Skeletal muscle tissue (tissue), 5 donors: ENCODE data around the gene PTPMT1. TPM values are rescaled to one million over a fixed set of nuclear protein-coding genes. Genes with fewer than 3 reads are reported as not detected.

ENCODE experiments used
- H3K27ac ChIP-seq: one replicate; pipeline ENCODE4 v1.7.0; 2013; ENCODE audit warnings: mild to moderate bottlenecking, low read depth, low read length, inconsistent platforms
- H3K27me3 ChIP-seq, 3 donors: one replicate each; pipeline ENCODE4 v1.7.0; 2013; ENCODE audit warnings: low read length in 3 of 3; ENCODE audit not compliant: control insufficient read depth in 3 of 3, insufficient read depth in 3 of 3
- H3K36me3 ChIP-seq, 3 donors: one replicate each; pipeline ENCODE4 v1.7.0; 2013; ENCODE audit warnings: low read length in 3 of 3; ENCODE audit not compliant: control insufficient read depth in 3 of 3, insufficient read depth in 3 of 3
- H3K4me1 ChIP-seq, 3 donors: one replicate each; pipeline ENCODE4 v1.7.0; 2013; ENCODE audit warnings: low read length in 3 of 3, mild to moderate bottlenecking in 3 of 3; ENCODE audit not compliant: control insufficient read depth in 3 of 3, insufficient read depth in 3 of 3
- H3K4me3 ChIP-seq, 3 donors: one replicate each; pipeline ENCODE4 v1.7.0; 2013; ENCODE audit warnings: low read length in 3 of 3
- H3K9ac ChIP-seq, 3 donors: one replicate each; pipeline ENCODE4 v1.7.0; 2013; ENCODE audit warnings: low read length in 3 of 3, mild to moderate bottlenecking in 3 of 3, moderate library complexity in 2 of 3, low read depth in 1 of 3
- H3K9me3 ChIP-seq, 3 donors: one replicate each; pipeline ENCODE4 v1.7.0; 2013; ENCODE audit warnings: low read length in 3 of 3; ENCODE audit not compliant: control insufficient read depth in 3 of 3
- small RNA-seq: library from RNA; depleted of rRNA; stranded (forward); fragments of <200 nt; gene quantifications from one replicate; pipeline ENCODE3, GENCODE V24; 2014
- total RNA-seq: library from RNA; depleted of rRNA; stranded (reverse); fragments of >200 nt; gene quantifications from one replicate; pipeline ENCODE4 v1.2.3, GENCODE V29; 2014
- donor health status: Osteomylitis.

The PTPMT1 gene
- total RNA-seq, 1 donor from 2014 or later: 18.8 TPM

DNA sequence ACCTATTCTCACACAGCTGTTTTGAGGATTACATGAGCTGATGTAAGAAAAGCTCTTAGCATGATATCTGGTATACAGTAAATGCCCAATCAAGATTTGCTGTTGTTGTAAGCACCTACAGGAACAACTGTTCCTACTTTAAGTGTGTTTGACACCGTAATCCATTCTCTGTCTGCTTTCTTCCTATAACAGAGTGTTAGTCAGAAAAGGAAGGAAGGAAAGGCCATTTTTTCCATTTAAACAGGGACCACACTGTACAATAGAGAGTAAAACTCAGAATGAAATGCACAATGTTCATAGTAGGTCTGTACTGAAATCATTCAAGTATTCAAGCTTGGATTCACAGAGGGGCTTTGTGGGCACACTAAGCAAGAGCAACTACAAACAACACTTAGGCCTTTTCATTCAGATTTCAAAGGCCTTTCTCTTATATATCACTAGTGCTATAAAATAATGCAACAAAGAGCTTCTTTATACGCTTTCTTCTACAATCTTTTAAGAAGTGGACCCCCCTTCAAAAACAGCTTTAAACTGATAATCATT is 55.5 kb downstream of the PTPMT1 start:
- Histone ChIP-seq H3K9ac (no peak overlapping the region), H3K4me1 (no peaks in the 10 kb centered on the region), H3K36me3 (peaks cover 29 to 55% (median 51%) of the 10 kb centered on the region in 3 donors), H3K4me3 (no peak overlapping the region), H3K27ac (no peak overlapping the region), H3K9me3 (no peaks in the 10 kb centered on the region), H3K27me3 (no peaks in the 10 kb centered on the region)

Small RNA genes within 50 kb of the gene (small RNA-seq; reads per million reads assigned to genes)
- gene RN7SL652P (not detected), gene RNU5E-10P (0.21 reads per million)

Other genes starting within 250 kb of the PTPMT1 start
- gene MYBPC3, start 212.9 kb upstream of the PTPMT1 start, total RNA-seq: 1.6 TPM
- 2.6 TPM for gene SPI1, start 187.1 kb upstream of the PTPMT1 start, total RNA-seq
- gene SLC39A13, start 157.0 kb upstream of the PTPMT1 start, total RNA-seq: 16.7 TPM
- gene PSMC3, start 139.2 kb upstream of the PTPMT1 start, total RNA-seq: 146 TPM
- gene RAPSN, start 116.5 kb upstream of the PTPMT1 start, total RNA-seq: 44.9 TPM
- gene CELF1, start 12.5 kb upstream of the PTPMT1 start, total RNA-seq: 74.6 TPM
- gene KBTBD4, start 13.4 kb downstream of the PTPMT1 start, total RNA-seq: 19.8 TPM
- gene NDUFS3, start 13.5 kb downstream of the PTPMT1 start, total RNA-seq: 95.5 TPM
- gene FAM180B, start 21.1 kb downstream of the PTPMT1 start, total RNA-seq: 2.1 TPM
- gene C1QTNF4, start 28.8 kb downstream of the PTPMT1 start, total RNA-seq: 6.8 TPM
- gene MTCH2, start 77.0 kb downstream of the PTPMT1 start, total RNA-seq: 41.2 TPM
- gene AGBL2, start 149.8 kb downstream of the PTPMT1 start, total RNA-seq: 2.6 TPM
- gene FNBP4, start 201.7 kb downstream of the PTPMT1 start, total RNA-seq: 71.0 TPM